Measurements from ENCODE around the gene TUB. TPM values are rescaled to one million over a fixed set of nuclear protein-coding genes. Genes with fewer than 3 reads are reported as not detected.
A peak's percentile ranks its signal among the peaks of the same experiment; 100 is the strongest.

Gene TUB
- total and polyA plus RNA-seq, 2 experiments from 2014 or later, result 6.7 to 48.2 TPM

GRCh38 chr11:8033305-8034105 is 47.5 kb upstream of the TUB start:
- Histone ChIP-seq H3K4me1 (ENCODE audit: low read depth) (no peaks in the 10 kb centered on the region), H3K4me3 (no peak overlapping the region), H3K27ac (no peak overlapping the region), H3K9me3 (ENCODE audit: low read depth) (no peaks in the 10 kb centered on the region), H3K27me3 (peaks cover 26% of the 10 kb centered on the region), H3K36me3 (no peaks in the 10 kb centered on the region)
- DNase-seq (ENCODE audit: low read depth in 1 of 2, low spot score in 1 of 2), result peak; percentile 91 to 93
- TF ChIP-seq CTCF (IDR thresholded peaks at IDR 0.05; ENCODE audit: low read depth, low read length), result peak; percentile 91

- Histone ChIP-seq H3K36me3 (no peaks in the 10 kb centered on the region), H3K4me3 (no peak overlapping the region), H3K4me1 (ENCODE audit: low read depth) (no peaks in the 10 kb centered on the region), H3K9me3 (ENCODE audit: low read depth) (no peaks in the 10 kb centered on the region), H3K27me3 (peaks cover 20% of the 10 kb centered on the region), H3K27ac (no peak overlapping the region)
- no peak for TF ChIP-seq CTCF (IDR thresholded peaks at IDR 0.05; ENCODE audit: low read depth, low read length)
- DNase-seq (ENCODE audit: low read depth in 1 of 2, low spot score in 1 of 2), result no peak
These were observed 46.9 kb upstream of the TUB start for GRCh38 chr11:8034106-8034585.

- no peak for DNase-seq (ENCODE audit: low read depth in 1 of 2, low spot score in 1 of 2)
- Histone ChIP-seq H3K27me3 (peaks cover 20% of the 10 kb centered on the region), H3K36me3 (no peaks in the 10 kb centered on the region), H3K4me3 (no peak overlapping the region), H3K9me3 (ENCODE audit: low read depth) (no peaks in the 10 kb centered on the region), H3K27ac (no peak overlapping the region), H3K4me1 (ENCODE audit: low read depth) (no peaks in the 10 kb centered on the region)
- no peak for TF ChIP-seq CTCF (IDR thresholded peaks at IDR 0.05; ENCODE audit: low read depth, low read length)
These were observed 46.3 kb upstream of the TUB start for GRCh38 chr11:8034604-8035190.

- peaks cover 14% of the 10 kb centered on the region for H3K27me3 ChIP-seq
- H3K27ac ChIP-seq, result no peak overlapping the region
- DNase-seq (ENCODE audit: low read depth in 1 of 2, low spot score in 1 of 2), result no peak
- no peak for TF ChIP-seq CTCF (IDR thresholded peaks at IDR 0.05; ENCODE audit: low read depth, low read length)
- H3K4me3 ChIP-seq, result no peak overlapping the region
- no peaks in the 10 kb centered on the region for H3K9me3 ChIP-seq (ENCODE audit: low read depth)
- no peaks in the 10 kb centered on the region for H3K4me1 ChIP-seq (ENCODE audit: low read depth)
- no peaks in the 10 kb centered on the region for H3K36me3 ChIP-seq
These were observed 45.7 kb upstream of the TUB start for GRCh38 chr11:8035200-8035855.

GRCh38 chr11:8036002-8036802 is 44.8 kb upstream of the TUB start:
- no peak overlapping the region for H3K4me3 ChIP-seq
- no peak overlapping the region for H3K27ac ChIP-seq
- peaks cover 10% of the 10 kb centered on the region for H3K27me3 ChIP-seq
- H3K36me3 ChIP-seq, result no peaks in the 10 kb centered on the region
- no peak for TF ChIP-seq CTCF (IDR thresholded peaks at IDR 0.05; ENCODE audit: low read depth, low read length)
- no peaks in the 10 kb centered on the region for H3K4me1 ChIP-seq (ENCODE audit: low read depth)
- H3K9me3 ChIP-seq (ENCODE audit: low read depth), result no peaks in the 10 kb centered on the region
- no peak for DNase-seq (ENCODE audit: low read depth in 1 of 2, low spot score in 1 of 2)

All from cardiac muscle cell (in vitro differentiated cells and primary cell).